BJ (cell line): ENCODE results near the gene DNAJC24. TPM values are rescaled to one million over a fixed set of nuclear protein-coding genes. Genes with fewer than 3 reads are reported as not detected.

ENCODE experiments used
- CTCF ChIA-PET: fragments of 350-600 bp; formaldehyde crosslinking; extraction: SDS; loops from one replicate; lab custom pipeline; 2021; ENCODE audit warnings: antibody characterized with exemption, inconsistent platforms; lab: Yijun Ruan, JAX
- POLR2A ChIA-PET: fragments of 300-600 bp; sonication (Branson Sonifier 250); formaldehyde crosslinking; extraction: SDS; loops from one replicate; lab custom pipeline; 2021; ENCODE audit warnings: antibody characterized with exemption; lab: Charles Lee
- DNase-seq: peaks from one replicate; pipeline ENCODE4 v3.0.0-alpha.2; 2011; ENCODE audit warnings: low read depth
- H3K27me3 ChIP-seq: 2 replicates; pipeline ENCODE4 v1.6.0; 2011; ENCODE audit warnings: low read length; ENCODE audit not compliant: control insufficient read depth, insufficient read depth
- H3K36me3 ChIP-seq: 2 replicates; pipeline ENCODE4 v1.5.1; 2011; ENCODE audit warnings: low read length; ENCODE audit not compliant: control insufficient read depth, insufficient read depth
- H3K4me3 ChIP-seq: 2 replicates; pipeline ENCODE4 v1.5.1; 2011; ENCODE audit warnings: low read depth, mild to moderate bottlenecking, control low read depth, low read length
- CTCF ChIP-seq: IDR thresholded peaks from 2 replicates; pipeline ENCODE4 v1.5.1; 2011; ENCODE audit warnings: low read depth, mild to moderate bottlenecking, control low read depth, inconsistent platforms, low read length, moderate library complexity; ENCODE audit not compliant: insufficient read depth
- polyA plus RNA-seq: library from polyadenylated mRNA; depleted of rRNA; stranded (reverse); fragments of >200 nt; gene quantifications from 2 replicates; pipeline ENCODE4 v1.2.3, GENCODE V29; 2011

DNAJC24 gene
- polyA plus RNA-seq, 1 experiment = 8.8 TPM

DNA sequence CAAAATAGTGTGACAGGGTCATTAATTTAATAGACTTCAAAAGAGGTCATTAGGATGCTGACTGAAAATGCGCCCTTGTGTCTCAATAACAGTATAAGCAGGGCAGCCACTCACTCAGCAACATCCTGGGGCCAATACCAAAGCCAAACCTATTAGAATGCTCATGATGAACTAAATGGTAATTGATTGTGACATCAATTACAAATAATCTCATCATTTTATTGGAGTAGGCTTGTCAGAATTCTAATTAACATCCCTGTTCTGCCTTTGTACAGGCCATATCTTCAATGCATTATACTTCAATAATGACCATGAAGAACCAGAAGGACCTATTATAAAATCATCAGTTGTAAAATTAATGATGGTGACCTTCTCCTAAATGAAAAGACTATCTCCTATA lies 64.2 kb downstream of the DNAJC24 start:
- no peak for TF ChIP-seq CTCF
- ChIA-PET CTCF (no interaction called here), POLR2A (no interaction called here)
- H3K36me3 ChIP-seq = no peaks in the 10 kb centered on the region
- DNase-seq = no peak
- no peak overlapping the region for H3K4me3 ChIP-seq
- H3K27me3 ChIP-seq = no peaks in the 10 kb centered on the region

DNA sequence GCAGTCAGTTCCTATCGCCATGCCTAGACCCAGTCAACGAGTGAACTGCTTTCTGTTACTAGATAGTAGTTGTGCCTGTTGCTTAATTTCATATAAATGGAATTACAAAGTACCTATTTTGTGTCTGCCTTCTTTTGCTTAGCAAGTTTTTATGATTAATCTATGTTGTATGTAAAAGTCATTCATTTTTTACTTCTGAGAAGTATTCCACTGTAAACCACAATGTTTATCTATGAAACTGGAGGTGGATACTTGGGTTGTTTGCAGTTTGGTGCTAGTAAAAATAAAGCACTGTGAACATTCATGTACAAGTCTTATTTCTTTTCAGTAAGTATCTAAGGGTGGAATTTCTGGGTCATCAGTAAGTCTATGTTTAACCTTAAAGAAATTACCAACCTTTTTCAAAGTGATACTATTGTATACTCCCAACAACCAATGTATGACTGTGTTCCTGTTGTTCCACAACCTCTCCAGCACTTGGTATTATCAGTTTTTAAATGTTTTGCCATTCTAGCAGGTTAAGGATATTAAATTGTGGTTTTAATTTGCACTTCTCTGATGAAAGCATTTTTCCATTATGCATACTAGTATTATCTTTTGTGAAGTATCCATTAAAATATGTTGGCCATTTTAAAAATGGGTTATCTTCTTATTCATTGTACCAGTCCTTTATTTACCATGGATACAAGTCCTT lies 68.2 kb downstream of the DNAJC24 start:
- no peak overlapping the region for H3K4me3 ChIP-seq
- ChIA-PET CTCF (no interaction called here), POLR2A (no interaction called here)
- H3K27me3 ChIP-seq = no peaks in the 10 kb centered on the region
- no peaks in the 10 kb centered on the region for H3K36me3 ChIP-seq
- DNase-seq = peak; percentile 31
- TF ChIP-seq CTCF = no peak

- TF ChIP-seq CTCF = no peak
- Histone ChIP-seq H3K27me3 (no peaks in the 10 kb centered on the region), H3K4me3 (no peak overlapping the region), H3K36me3 (no peaks in the 10 kb centered on the region)
- POLR2A ChIA-PET = no interaction called here
- no peak for DNase-seq
- CTCF ChIA-PET = no interaction called here
These were observed 71.6 kb downstream of the DNAJC24 start for GRCh38 chr11:31441296-31441695.

DNA sequence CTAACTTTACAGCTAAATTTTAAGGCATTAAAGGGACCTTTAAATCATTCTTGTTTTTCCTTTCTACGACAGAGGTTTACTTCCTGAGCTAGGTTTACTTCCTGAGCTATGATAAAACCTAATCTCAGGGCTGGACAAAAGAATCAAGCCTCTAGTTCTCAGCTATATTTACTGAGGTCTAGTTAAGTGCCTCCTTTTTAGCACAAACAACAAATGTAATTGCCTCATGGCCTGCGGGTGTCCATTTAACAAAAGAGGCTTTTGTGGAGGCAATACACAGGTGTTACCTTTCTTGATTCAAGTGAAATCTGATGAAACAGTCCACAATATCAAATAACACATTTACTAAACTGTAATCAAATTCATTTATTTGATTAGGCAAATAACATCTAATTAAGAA lies 72.4 kb downstream of the DNAJC24 start:
- H3K36me3 ChIP-seq = no peaks in the 10 kb centered on the region
- ChIA-PET POLR2A (no interaction called here), CTCF (no interaction called here)
- H3K4me3 ChIP-seq = no peak overlapping the region
- no peak for TF ChIP-seq CTCF
- H3K27me3 ChIP-seq = no peaks in the 10 kb centered on the region
- DNase-seq = no peak

- ChIA-PET POLR2A (no interaction called here), CTCF (interaction anchor here (0.9 kb wide), 1 partner anchor 12 kb away, joined by 3 read pairs; no protein-coding TSS in a partner anchor)
- Histone ChIP-seq H3K27me3 (no peaks in the 10 kb centered on the region), H3K4me3 (no peak overlapping the region), H3K36me3 (no peaks in the 10 kb centered on the region)
- TF ChIP-seq CTCF = no peak
- DNase-seq = no peak
These were observed 74.1 kb downstream of the DNAJC24 start for GRCh38 chr11:31443802-31444201.
